ENCODE results near the gene TMEM94. TPM values are rescaled to one million over a fixed set of nuclear protein-coding genes. Genes with fewer than 3 reads are reported as not detected.
"Not testable (repeated sequence)": the region's sequence is repeated elsewhere in the genome, so short reads cannot be mapped to it uniquely, and the experiment has no call there.

The TMEM94 gene
- total RNA-seq, 1 donor from 2014 or later = 61.0 TPM

GRCh38 chr17:75509528-75510258 lies 53.3 kb downstream of the TMEM94 start:
- DNase-seq (ENCODE audit: low spot score) = no peak

DNA sequence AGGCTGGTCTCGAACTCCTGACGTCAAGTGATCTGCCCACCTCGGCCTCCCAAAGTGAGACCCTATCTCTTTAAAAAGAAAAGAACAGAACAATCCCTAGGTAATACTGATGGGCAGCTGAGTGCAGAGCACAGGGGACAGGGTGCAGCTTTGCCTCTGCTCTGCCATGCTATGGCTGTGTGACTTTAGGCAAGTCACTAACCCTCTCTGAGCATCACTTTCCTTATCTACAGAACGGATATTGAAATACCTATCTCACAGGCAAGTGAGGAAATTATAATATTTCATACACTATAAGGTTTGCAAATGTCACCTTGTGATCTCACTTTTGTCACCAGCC lies 54.8 kb downstream of the TMEM94 start:
- no peak for DNase-seq (ENCODE audit: low spot score)

DNA sequence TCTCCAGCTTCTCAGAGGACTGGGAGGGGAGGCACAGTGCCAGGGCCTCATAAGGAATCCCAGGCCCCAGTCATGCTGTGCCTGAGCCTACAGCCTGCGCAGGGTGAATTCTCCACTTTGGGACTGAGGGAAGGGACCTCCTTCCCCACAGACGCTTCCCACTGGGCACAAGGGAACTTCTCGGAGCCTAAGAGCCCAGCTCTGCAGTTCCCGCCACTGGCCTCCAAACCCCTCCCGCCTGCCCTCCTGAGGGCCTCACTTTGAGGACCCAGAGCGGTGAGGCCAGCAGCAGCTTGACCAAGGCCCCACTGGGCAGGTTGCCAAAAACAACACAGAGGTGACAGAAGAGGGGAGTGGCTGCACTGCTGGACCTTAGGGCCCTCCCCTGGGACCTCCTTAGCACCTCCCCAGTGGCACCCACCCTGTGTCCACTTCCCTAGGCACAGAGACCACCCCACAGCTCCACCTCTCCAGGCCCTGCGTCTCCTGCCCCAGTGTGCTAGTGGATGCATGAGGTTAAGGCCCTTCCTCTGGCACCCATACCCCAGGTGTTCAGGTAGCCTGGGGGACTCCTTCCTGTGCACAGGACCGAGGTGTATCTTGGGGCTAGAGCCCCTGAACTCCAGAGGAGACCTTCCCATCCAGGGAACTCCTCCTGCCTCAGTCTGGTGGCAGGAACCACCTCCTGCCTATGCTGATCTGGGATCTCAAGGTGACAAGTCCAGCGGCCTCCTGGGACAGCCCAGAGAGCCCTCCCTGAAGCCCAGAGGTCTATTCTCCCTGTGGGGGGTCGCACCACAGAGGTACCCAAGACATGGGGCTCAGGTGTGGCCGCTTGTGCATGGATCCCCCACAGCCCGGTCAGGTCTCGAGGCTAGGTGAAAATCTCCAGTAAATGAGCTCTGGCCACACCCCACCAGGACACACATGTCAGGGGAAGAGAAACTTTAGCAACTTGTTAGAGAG lies 55.5 kb downstream of the TMEM94 start:
- no peak for DNase-seq (ENCODE audit: low spot score)

- no peak for DNase-seq (ENCODE audit: low spot score)
Measured at GRCh38 chr17:75512926-75513640, 56.6 kb downstream of the TMEM94 start.

GRCh38 chr17:75513641-75514000 lies 57.2 kb downstream of the TMEM94 start:
- no peak for DNase-seq (ENCODE audit: low spot score)

- no peak for DNase-seq (ENCODE audit: low spot score)
Measured at GRCh38 chr17:75514299-75514918, 58.0 kb downstream of the TMEM94 start.

- DNase-seq (ENCODE audit: low spot score) = no peak
Measured at GRCh38 chr17:75514919-75515495, 58.6 kb downstream of the TMEM94 start.

GRCh38 chr17:75515496-75516254 lies 59.2 kb downstream of the TMEM94 start, which contains the start of gene CASKIN2:
Gene CASKIN2, minus strand, starts transcription at chr17:75515537. Its CDS starts 1,733 bp downstream, at chr17:75513804.
- peak; percentile 98 for DNase-seq (ENCODE audit: low spot score)

DNA sequence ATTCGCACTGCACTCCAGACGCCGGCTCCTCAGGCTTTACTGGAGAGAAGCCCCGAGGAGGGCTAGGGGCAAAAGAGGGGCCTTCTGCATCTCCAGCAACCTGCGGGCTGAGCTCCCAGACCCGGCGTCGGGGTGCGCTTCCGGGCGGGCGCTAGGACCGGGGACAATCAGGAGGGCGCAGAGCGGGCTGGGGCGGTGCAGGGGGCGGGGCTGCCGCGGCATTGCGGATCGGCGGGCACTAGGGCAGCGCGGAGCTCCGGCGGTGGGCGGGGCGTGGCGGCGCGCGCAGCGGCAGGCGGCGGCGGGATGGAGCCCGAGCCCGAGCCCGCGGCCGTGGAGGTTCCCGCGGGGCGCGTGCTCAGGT lies 59.8 kb downstream of the TMEM94 start, which contains the start of gene TSEN54:
Gene TSEN54, plus strand, starts transcription at position 274 of the 364 bp plus-strand sequence. Its CDS starts 33 bp downstream, at position 307.
- DNase-seq (ENCODE audit: low spot score) = peak; percentile 98

DNA sequence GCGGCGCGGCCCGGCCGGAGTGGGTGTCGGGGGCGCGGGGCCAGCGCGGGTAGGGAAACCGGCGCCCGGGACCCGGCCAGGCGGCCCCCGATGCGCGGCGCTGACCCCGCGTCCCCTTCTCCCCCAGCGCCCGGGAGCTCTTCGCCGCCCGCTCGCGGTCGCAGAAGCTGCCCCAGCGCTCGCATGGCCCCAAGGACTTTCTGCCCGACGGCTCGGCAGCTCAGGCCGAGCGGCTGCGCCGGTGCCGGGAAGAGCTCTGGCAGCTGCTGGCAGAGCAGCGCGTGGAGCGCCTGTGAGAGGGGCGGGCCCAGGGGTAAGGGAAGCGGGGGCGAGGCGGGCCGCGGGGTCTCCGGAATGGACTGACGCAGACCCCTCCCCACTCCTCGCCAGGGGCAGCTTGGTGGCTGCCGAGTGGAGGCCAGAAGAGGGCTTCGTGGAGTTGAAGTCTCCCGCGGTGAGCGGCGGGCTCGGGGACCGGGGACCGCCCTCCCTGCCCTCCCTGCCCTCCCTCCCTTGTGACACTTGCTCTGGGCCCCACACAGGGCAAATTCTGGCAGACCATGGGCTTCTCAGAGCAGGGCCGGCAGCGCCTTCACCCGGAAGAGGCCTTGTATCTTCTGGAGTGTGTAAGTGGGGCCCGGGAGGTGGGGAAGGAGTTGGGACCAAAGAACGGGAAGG lies 60.3 kb downstream of the TMEM94 start:
- no peak for DNase-seq (ENCODE audit: low spot score)

- no peak for DNase-seq (ENCODE audit: low spot score)
Measured at GRCh38 chr17:75517297-75517865, 60.9 kb downstream of the TMEM94 start.

DNA sequence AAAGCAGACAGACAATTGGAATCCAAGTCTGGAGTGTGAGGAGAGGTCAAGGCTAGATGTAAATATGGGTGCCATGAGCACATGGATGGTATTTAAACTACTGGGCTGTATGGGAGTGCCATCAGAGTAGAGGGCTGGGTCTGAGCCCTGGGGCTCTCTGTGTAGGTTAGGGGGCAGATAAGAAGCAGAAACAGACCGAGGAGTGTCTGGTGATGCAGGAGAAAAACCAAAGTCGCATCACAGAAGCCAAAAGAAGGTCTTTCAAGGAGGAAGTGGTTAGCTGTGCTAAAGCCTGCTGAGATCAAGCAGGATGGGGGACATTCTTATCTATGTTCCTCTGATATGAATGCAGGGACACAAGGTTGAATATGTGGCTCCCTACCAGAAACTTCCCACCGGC lies 61.8 kb downstream of the TMEM94 start:
- no peak for DNase-seq (ENCODE audit: low spot score)

GRCh38 chr17:75518983-75519537 lies 62.6 kb downstream of the TMEM94 start:
- no peak for DNase-seq (ENCODE audit: low spot score)

GRCh38 chr17:75520413-75520812 lies 64.0 kb downstream of the TMEM94 start:
- not testable (repeated sequence) for DNase-seq (ENCODE audit: low spot score)

GRCh38 chr17:75521290-75521689 lies 64.9 kb downstream of the TMEM94 start:
- DNase-seq (ENCODE audit: low spot score) = no peak

- no peak for DNase-seq (ENCODE audit: low spot score)
Measured at GRCh38 chr17:75521951-75522727, 65.7 kb downstream of the TMEM94 start.

DNA sequence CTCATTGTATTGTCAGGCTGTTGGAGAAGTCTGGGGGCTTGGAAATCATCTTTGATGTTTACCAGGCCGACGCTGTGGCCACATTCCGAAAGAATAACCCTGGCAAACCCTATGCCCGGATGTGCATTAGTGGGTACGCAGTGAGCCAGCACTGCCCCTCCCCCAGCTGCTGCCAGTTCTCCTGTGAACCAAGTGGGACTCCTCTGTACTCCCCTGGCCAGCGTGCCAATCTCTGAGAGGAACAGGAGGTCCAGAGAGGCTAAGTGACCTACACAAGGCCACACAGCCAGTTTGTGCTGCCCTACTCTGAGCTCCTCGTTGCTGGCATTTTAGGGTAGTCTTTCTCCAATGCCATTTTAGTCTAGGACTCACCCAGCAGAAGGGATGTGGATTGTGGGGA lies 67.2 kb downstream of the TMEM94 start:
- no peak for DNase-seq (ENCODE audit: low spot score)
